H54 (cell line): ENCODE results near the gene RPA1.
"Not testable (repeated sequence)": the region's sequence is repeated elsewhere in the genome, so short reads cannot be mapped to it uniquely, and the experiment has no call there.

Source experiments
- DNase-seq: peaks from one replicate; pipeline ENCODE4 v3.0.0; 2011; ENCODE audit warnings: low spot score, mixed read lengths; ENCODE audit not compliant: insufficient read length
- FAIRE-seq: peaks from 3 replicates; lab custom pipeline; 2011; peaks lifted over from hg19 to GRCh38; lab: Jason Lieb, UNC
- POLR2A ChIP-seq: IDR thresholded peaks from 2 replicates; pipeline ENCODE4 v1.6.1; 2011; ENCODE audit warnings: low read depth, mild to moderate bottlenecking, low read length

Gene RPA1

DNA sequence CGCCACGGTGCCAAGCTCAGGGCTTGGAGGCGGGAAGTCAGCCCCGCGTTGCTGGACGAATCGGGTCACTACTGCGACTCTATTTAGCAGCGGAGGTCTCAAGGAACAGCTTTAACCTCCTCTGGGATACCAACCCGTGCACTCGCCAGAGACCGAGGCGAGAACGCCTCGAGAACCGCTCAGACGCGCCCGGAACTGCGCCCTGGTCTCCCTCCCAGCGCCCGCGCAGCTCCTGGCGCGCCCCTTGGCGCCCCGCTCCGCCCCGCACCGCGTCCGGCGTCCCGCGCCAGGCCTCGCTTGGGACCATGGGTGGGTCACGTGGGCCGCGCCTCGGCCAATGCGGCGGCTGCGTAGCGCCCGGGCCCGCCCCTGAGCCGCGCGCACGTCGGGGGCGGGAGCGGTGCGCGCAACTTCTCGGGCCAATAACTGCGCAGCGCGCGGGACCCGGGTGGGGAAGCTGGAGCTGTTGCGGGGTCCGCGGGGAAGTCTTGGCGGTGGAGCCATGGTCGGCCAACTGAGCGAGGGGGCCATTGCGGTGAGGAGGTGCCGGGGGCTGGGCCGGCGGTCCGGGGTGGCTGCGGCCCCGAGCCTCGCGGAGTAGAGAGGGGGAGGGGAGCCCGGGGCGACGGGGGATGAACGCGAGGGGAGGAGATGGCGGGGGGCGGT lies at the start of gene RPA1, which contains the start of gene SMYD4:
Gene RPA1, plus strand, starts transcription at position 414 of the 666 bp plus-strand sequence. Its CDS starts 89 bp downstream, at position 503.
Gene SMYD4, minus strand, starts transcription at position 311 of the 666 bp plus-strand sequence. CDS start 1,908 bp downstream, outside the sequence.
- FAIRE-seq: no peak
- TF ChIP-seq POLR2A: peak; percentile 73
- DNase-seq: peak; percentile 94

GRCh38 chr17:1782171-1782567 lies 47.6 kb upstream of the RPA1 start:
- TF ChIP-seq POLR2A: no peak
- no peak for FAIRE-seq
- no peak for DNase-seq

- no peak for FAIRE-seq
- TF ChIP-seq POLR2A: no peak
- no peak for DNase-seq
Measured at GRCh38 chr17:1783271-1783670, 46.5 kb upstream of the RPA1 start.

DNA sequence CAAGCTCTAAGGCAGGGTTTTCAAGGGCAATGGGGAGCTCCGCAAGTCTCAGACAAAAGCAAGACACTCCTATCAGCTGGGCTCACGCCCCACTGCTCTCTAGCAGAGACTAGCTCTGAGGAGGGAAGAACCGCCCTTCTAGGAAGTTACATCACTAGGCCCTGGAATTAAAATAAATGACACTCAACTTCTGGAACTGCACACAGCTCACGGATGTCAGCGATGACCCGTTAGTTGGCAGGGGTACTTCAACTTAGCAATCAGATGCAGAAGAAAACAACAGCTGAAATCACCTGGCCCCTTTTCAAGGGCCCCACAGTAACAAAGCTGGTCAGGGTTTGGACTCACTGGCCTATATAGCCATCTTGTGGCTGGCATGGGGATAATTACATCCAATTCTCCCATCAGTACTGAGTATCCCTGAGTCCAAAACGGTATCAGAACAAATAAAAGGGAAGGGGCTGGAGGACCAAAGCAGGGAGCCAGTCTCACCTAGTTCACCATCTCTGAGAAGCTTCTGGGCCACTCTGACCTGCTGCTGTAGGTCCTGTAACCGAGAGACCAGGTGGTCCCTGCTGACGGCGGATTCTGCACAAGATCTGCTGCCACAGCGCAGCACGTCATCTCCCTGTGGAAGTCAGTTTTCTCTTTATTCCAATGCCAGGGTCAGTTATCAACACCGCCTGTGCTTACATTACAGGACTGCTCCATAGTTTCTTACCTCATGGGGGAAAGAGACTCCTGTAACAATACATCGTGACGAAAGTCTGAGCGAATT lies 45.8 kb upstream of the RPA1 start:
- no peak for TF ChIP-seq POLR2A
- DNase-seq (no peak), FAIRE-seq (no peak)

DNA sequence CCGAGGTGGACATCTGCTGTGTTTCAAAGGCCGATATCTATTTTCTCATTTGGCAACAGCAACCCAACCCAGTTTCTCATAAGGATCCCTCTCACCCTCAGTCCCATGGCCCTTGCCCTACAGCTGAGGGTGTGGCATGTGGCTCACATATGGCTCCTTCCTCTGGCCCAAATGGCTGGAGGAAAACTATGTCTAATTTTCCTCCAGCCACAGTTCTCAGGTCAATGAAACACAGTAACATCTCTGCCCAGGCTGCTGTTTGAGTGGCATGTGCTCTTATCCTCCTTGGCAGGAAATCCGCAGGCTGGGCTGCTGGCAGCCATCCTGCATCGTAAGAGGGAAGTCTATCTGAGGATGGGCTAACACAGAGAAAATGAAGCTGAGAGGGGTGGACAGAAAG lies 43.9 kb upstream of the RPA1 start:
- no peak for TF ChIP-seq POLR2A
- FAIRE-seq (no peak), DNase-seq (no peak)

- TF ChIP-seq POLR2A: no peak
- FAIRE-seq (no peak), DNase-seq (no peak)
Measured at GRCh38 chr17:1786708-1787107, 43.1 kb upstream of the RPA1 start.

GRCh38 chr17:1787301-1787902 lies 42.4 kb upstream of the RPA1 start:
- no peak for TF ChIP-seq POLR2A
- FAIRE-seq (peak; percentile 97), DNase-seq (peak; percentile 97)

DNA sequence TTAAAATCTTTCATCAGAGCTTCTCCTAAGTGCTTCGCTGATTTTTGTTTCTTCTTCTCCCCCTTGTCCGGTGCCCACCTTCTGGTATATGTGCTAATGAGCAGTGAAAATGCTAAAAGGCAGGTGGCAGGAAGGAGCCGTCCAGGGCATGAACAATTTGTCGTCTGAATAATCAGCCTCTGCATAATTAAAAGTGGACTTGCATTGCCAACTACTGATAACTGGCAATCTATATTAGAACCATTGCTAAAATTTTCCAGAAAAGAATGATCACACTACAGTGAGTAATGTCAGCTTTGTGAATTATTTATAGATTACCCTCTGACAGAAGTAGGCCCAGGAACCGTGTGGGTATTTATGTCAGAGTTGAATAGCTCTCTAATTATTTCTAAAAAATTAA lies 39.9 kb upstream of the RPA1 start:
- no peak for FAIRE-seq
- no peak for DNase-seq
- no peak for TF ChIP-seq POLR2A

- DNase-seq (no peak), FAIRE-seq (no peak)
- TF ChIP-seq POLR2A: no peak
Measured at GRCh38 chr17:1792495-1793446, 37.0 kb upstream of the RPA1 start.

DNA sequence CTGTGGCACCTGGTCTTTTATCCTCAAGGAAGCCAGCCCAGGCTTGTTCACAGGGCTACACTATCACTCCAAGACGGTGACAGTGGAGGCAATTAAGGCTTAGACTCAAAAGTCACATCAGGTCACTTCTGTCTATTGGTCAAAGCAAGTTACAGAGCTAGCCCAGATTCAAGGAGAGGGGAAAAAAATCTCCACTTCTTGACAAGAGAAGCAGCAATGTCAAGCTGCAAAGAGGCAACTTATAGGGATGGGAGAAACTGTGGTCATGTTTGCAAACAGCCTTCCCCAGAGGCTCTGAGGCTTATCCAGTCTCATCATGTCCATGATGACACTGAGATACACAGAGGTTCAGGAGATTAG lies 36.4 kb upstream of the RPA1 start:
- no peak for DNase-seq
- no peak for TF ChIP-seq POLR2A

DNA sequence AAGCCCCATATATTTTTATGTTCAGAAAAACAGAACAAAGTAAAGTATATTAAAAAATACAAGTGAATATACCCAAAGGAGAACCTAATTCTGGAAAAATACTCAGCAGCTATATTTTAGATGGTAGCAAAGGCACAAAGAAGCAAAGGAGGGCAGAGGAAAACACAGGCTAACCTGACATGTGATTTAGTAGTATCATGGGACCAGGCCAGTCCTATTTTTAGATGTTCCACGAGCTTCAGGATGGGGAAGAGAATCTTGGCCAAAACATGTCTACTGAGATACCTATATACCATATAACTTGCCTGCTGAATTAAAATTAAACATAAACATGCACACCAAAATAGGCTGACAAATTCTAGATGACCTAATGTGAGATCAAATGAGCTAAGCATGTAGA lies 33.0 kb upstream of the RPA1 start:
- no peak for TF ChIP-seq POLR2A
- no peak for DNase-seq
- no peak for FAIRE-seq

More for the DNA sequence above, 36.4 kb upstream of the RPA1 start:
- no peak for FAIRE-seq

GRCh38 chr17:1797323-1797722 lies 32.5 kb upstream of the RPA1 start:
- DNase-seq: no peak
- TF ChIP-seq POLR2A: no peak
- FAIRE-seq: no peak

DNA sequence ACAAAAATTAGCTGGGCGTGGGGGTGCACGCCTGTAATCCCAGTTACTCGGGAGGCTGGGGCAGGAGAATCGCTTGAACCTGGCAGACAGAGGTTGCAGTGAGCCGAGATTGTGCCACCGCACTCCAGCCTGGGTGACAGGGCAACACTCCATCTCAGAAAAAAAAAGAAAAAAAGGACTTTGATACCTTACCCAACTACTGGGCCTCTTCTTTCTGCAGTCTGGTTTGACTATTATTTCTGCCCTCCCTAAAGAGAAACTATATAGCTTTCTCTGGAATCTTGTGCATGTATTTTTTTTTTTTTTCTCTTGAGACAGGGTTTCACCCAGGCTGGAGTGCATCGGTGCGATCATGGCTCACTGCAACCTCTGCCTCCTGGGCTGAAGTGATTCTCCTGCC lies 32.0 kb upstream of the RPA1 start:
- not testable (repeated sequence) for FAIRE-seq, DNase-seq

- no peak for FAIRE-seq
- DNase-seq: no peak
- no peak for TF ChIP-seq POLR2A
Measured at GRCh38 chr17:1800240-1800639, 29.6 kb upstream of the RPA1 start.
